Vagina (tissue), 2 donors: ENCODE data around the gene MAPK13.

Experiments
- CTCF ChIP-seq, 3 experiments: fragments of 450-650 bp in 2 of 3; fragments of 200-600 bp in 1 of 3; sonication (generic) in 1 of 3; IDR thresholded peaks; one replicate each; pipeline ENCODE4 v1.5.1; 2017 to 2019; ENCODE audit warnings: antibody characterized with exemption in 3 of 3, mild to moderate bottlenecking in 2 of 3, moderate library complexity in 2 of 3
- POLR2A ChIP-seq, 2 donors: fragments of 450-650 bp; IDR thresholded peaks; one replicate each; pipeline ENCODE4 v1.6.1; 2017; ENCODE audit warnings: antibody characterized with exemption in 2 of 2, mild to moderate bottlenecking in 2 of 2, moderate library complexity in 2 of 2
- POLR2AphosphoS5 ChIP-seq, 2 donors: sonication (generic); formaldehyde crosslinking; IDR thresholded peaks; one replicate each; pipeline ENCODE4 v1.9.0; 2017; ENCODE audit warnings: antibody characterized with exemption in 2 of 2, mild to moderate bottlenecking in 2 of 2, low read depth in 1 of 2; ENCODE audit not compliant: insufficient read depth in 1 of 2

GRCh38 chr6:36141091-36141490 lies 10.8 kb downstream of the MAPK13 start:
- TF ChIP-seq CTCF (IDR thresholded peaks at IDR 0.05) (no peak), POLR2AphosphoS5 (IDR thresholded peaks at IDR 0.05; ENCODE audit: insufficient read depth in 1 of 2, low read depth in 1 of 2) (no peak), POLR2A (IDR thresholded peaks at IDR 0.05) (no peak)
